GM18511 (cell line): ENCODE data around the gene CCDC191.

Experiments
- ATAC-seq: cut with Tn5 transposase; IDR thresholded peaks from one replicate; pipeline ENCODE4 v1.9.1; 2021; ENCODE audit warnings: mild to moderate bottlenecking, moderate library complexity; ENCODE audit not compliant: unreplicated experiment

CCDC191 gene

DNA sequence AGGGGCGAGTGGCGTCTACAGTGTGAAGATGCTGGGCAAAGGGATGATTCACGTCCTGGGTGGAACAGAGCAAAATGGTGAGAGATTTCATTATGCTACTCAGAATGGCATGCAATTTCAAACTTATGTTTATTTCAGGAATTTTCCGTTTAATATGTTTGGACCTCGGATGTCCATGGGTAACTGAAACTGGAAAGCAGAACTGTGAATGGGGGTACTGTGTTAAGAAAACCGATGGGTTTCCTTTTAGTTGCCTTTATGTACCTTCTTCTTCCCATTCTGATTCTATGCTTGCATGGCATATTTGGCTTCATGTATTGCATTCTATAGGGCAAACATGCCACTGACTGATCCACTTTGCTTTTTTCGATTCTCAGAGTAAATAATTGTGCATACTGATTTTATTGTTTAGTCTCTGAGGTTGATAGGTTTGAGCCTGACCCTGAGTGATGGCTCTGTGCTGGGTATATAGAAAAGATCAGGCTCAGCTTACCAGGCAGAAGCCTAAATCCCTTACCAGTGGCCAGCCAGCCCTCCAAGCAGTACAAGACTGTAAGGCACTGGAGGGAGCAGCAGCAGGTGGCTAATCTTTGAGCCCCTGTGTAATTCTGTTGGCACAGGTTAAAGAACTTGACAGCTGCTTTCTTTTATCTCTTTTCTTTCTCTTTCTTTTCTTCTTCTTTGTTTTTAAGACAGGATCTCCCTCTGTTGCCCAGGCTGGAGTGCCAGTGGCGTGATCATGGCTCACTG is 4.8 kb upstream of the CCDC191 start:
- ATAC-seq: no peak

DNA sequence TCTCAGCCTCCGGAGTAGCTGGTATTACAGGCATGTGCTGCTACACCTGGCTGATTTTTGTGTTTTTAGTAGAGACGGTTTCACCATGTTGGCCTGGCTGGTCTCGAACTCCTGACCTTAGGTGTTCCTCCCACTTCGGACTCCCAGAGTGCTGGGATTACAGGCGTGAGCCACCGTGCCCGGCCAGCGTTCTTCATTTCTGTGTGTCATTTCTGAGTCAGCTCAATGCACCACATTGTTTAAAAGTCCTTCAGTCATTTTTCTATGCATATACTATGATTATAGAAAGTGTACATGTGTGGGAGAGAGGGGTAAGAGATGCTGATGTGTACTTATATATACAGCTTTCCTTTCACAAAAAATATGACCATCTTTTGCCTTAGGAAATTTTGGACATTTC is 2.3 kb upstream of the CCDC191 start:
- ATAC-seq: no peak

DNA sequence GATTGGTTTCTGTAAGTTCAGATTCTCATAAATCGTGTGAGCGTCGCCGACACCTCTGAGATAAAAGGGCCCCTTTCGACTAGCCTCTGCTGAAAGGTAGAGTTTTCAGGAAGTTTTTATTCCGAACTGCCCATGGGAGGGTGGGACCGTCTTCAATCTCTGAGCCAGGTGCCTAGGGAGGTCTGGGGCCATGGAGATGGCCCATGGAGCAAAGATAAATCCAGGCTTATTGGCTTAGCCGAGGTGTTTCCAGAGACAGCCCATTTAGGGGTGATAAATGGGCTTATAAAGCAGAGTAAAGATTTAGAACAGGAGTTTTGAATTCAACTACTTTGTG is 653 bp upstream of the CCDC191 start:
- ATAC-seq: peak; percentile 21

DNA sequence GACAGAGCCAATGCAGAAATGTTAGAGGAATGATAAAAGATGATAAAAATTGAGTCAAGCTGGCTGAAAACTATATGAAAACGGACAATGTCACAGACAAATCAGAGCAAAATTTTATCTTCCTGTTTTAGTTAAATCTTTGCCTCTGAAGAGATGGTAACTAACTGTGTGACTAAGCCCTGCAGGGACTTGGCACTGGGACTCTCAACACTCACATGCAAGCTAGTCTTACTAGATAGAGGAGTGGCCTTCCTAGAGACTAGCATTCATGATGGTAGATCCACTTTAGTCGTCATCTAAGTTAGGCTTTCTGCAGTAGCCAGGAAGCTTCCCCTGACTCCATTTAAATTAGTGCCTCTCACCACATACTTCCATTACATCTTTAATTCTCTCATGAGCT is 4.1 kb downstream of the CCDC191 start:
- no peak for ATAC-seq

DNA sequence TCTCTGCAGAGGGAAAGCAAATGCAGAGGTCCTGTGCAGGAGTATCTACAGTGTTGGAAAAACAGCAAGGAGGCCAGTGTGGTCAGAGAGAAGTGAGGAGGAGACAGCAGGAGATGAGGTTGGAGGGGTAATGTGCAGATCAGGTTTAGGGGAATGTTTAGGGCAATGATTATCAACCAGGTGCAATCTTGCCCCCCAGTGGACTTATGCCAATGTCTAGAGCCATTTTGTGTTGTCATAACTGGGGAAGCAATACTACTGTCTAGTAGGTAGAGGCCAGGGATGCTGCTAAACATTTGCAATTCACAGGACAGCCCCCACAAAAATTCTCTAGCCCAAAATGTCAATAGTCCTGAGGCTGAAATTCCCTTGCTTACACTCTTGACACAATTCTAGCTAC is 13.1 kb downstream of the CCDC191 start:
- no peak for ATAC-seq

DNA sequence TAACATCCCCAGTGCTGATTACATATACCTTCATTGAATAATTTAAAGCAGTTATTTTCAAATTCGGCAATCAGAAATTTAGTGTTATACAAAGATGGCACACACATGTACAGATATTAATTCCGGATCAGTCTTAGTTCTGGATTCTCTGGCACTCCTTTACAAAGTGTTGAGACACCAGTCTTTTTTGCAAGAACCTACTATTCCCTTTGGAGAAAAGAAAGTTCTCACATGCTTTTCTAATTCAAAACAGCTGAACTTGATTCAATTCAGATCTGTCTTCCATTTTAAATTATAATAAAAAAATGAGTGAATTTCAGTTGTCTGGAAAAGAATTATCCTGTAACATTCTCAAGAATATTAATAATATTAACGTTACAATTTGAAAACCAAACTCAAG is 20.4 kb downstream of the CCDC191 start:
- no peak for ATAC-seq

DNA sequence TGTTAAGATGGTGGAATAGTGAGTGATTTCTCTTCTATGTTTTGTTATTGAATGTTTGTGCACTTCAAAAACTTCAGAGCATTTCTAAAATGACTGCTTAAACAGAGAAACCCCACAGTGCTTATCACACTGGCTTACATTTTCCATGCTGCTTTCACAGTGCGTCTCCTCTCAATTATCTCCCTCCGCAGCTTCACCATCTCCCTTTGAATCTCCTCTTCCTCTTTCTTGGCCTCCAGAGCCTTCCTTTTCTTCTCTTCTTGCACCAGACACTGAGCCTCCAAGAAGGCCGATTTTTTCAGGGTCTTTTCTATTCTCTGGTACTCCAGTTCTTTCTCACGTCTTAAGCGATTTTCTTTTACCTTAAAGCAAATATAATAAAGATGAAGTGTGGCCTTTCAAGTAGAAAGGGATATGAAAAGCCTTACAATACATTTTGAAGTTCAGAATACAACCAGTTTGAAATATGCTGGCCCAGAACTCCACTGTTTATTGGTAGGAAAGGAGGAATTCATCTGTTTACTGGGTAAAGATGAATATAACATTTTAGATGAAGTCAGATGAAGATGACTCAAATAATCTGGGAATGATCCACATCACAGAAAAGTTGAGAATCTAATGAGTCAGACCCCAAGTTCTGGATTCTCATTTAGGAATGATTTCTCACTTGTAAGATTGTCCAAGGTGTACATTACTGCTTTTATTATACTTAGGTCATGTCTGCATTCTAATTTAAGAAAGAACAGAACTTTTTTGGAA is 21.4 kb downstream of the CCDC191 start:
- no peak for ATAC-seq

DNA sequence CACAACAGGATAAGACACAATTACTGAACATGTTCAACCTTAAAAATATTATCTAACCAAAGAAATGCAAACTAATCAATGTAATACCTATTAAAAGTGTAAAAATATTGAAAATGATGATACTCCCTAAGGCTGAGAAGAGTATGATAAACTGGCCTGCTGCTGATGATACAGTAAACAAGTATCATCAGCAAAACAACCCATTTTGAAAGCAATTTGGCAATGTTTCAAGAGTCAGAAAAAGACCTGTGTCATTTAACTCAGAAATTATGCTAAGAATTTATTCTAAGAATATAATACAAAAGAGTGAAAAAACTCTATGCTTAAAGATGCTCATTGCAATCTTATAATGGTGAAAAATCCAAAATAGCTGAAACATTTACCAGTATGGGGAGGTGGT is 22.1 kb downstream of the CCDC191 start:
- ATAC-seq: no peak

DNA sequence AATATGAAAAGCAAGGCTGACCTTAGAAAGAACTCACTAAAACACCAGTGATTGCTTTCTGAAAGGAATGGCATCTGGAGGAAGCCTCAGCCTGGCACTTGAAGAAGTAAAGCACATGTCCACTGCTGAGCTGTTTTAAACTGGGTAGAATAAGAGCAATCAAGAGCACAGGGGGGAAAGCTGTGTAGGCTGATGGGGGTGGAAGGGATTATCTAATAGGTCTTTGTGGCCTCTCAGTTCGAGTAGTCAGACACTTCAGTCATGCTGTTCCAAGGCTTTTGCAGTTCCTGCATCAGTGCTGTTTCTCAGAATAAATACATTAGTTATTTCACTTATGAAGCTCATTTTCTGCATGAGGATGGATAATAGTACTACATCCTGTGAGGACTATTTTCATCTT is 22.6 kb downstream of the CCDC191 start:
- ATAC-seq: no peak

DNA sequence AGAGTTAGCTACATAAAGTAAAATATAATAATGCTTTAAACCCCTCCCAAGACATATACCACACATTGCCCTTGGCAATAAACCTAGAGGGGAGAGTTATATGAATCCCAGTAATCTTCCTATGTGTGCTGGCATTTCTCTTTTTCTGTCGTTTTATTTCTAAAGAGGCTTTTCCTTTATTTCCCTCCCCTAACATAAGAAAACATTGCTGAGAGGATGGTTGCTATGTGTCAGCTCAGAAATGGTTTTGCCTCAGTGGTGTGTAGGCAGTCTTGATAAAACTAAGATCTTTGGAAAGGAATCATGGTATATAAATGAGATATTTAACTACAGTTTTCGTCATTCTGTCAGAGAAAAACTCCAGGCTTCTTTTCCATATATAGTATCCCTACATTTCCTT is 30.0 kb downstream of the CCDC191 start:
- no peak for ATAC-seq

DNA sequence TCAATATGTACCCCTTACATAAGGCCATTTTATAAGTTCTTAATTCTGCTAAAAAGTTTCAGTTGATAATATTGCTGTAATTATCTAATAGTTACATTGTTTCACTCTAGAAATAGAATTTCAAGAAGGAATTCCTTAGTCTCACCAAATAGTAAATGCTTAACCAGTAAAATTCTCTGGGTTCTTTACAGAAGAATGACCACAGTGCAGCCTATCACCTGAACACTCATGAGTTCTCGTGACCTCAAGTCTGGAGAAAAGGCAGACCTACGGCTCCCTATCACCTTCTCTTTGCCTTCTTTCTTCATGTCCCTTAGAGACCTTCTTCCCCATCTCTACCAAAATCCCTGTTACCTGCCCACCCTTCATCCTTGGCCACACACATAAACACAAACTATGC is 30.9 kb downstream of the CCDC191 start:
- no peak for ATAC-seq

DNA sequence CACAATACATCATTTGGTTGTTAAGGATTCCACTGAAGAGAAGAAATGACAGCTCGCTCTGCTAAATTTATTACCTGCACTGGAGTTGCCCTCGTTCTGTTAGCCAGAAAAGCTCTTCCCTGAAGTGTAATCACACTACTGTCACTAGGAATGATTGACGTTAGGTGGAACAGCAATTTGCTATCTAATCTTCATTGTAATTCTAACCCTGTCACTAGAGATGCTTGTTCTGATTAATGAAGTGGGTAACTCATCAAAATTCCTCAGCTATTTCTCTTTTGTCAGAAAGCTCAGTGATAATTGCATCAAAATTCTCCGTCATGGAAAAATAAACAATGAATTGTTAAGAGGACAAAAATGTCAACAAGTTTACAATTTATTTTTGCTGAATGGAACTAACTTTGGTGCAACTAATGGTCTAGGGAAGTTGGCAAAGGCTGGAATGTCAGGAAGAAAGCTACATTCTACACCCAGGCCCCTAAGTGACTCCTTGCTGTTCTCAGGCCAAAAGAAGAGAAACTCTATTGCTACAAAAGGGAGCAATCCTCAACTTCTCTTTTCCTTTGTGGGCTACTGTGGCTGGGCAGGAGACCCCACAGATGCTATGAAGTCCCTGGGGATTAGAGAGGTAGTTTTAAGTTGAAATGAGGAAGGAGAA is 34.1 kb downstream of the CCDC191 start:
- ATAC-seq: no peak

DNA sequence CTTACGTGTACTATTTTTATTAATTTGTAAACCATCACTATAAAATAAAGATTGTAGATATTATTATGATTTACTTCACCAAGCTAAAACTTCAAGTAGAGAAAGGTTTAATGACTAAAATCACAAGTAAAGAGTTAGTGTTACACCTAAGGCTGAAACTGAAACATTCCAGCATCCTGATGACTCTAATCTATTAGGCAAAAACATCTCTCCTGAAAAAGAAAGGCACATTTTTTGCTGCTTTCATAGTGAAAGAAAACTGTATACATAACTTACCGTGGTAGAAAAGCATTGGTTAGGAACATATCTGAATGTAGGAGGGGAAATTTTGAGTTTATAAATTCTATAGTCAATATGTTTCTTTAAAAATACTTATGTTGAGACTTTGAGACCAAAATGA is 35.4 kb downstream of the CCDC191 start:
- no peak for ATAC-seq

DNA sequence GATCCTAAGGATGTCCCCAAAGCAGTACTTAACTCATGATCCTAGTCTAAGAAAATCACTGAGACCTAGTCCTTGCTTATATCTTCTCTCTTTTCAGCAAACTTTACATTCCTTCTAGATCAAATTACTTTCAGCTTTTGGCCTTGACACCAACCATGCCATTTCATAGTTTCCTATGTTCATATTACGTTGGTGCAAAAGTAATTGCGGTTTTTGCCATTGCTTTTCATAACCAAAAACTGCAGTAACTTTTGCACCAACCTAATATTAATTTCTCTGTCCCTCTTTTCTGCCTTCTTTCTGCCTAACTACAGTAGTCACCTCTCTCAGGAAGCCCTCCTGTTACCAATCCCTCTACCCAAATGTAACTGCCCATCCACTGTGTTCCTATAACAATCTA is 36.8 kb downstream of the CCDC191 start:
- no peak for ATAC-seq

DNA sequence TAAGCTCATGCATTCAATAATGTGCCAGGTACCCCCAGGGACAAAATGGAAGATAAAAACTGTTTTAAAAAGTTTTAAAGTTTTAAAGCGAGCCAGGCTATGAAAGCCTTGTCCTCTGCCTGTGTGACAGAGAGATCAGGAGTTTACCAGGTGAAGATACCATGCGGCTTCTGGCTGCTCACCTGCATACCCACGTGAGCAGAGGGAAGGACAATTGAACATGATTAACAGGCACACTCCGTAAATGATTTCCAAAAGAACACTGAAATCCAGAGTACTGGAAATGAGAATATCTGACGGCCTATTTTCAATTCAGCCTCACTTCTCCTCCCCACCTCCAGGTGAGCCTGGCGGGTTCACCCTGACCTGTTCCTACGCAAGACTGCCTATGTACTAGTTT is 42.1 kb downstream of the CCDC191 start:
- ATAC-seq: no peak

DNA sequence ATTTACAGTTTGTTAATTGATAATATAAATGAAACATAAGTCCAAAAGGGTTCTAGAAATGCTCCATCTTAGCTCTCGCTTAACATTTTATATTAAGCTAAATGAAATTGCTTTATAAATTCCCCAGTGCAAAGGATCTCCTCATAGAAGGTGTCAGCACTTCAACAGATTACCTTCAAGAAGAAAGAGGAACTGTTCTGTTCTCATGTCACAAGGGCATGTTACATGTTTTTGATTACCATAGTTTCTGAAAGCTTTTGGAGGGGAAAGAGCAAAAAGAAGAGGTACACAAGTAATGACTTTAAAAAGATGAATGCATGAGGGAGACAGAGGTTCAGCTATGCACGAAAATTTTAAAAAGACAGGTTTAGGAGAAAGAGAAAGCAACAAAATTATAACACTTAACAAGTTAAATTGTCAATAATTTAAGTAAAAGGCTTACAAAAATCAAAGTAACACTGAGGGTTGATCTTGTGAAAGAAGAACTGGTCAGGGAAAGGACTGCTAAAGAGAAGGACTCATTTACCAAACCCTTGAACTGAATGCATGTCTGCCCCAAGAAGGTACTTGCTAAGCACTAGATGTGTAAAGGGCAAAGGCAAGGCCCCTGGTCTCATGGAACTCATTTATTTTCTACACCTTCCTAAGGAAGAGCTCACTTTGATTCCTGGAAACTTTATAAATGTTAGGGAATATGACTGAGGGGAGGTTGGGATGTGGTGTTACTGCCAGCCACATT is 45.1 kb downstream of the CCDC191 start:
- peak; percentile 81 for ATAC-seq

DNA sequence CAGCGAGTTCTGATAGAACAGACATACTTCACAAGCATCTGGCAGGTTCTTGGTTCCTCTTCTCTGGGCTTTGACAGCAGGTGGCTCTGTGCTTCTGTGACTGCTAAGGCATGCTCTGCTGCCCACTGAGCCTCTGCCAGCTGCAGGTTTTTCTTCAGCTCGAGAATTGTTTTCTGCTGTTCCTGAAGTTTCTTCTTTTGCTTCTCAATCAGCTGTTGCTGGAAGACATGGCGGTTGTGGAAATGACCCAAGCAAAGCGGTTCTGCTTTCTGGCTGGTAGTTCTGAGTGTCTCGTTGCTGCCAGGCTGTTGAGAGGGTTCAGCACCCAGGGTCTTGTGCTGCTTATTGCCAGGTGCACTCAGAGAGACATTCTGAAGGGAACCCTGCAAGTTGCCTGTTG is 50.8 kb downstream of the CCDC191 start:
- peak; percentile 99 for ATAC-seq

DNA sequence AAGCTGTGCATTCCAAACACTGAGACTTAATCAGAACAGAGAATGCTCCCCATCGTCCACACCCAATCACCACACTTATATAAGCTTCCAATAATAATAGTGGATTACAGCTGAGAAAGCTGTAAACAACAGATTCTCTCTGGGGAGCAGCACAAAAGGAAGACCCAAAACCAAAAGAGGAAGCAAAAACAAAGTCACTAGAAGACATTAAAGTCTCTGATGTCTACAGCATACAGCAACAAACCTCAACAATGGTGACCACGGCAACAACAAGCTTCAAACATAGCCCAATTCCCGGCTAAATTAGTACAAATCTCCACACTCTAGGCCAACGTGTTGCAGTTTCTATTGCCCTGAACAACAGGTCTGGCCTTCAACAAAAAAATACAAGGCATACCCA is 70.8 kb downstream of the CCDC191 start:
- peak; percentile 87 for ATAC-seq

DNA sequence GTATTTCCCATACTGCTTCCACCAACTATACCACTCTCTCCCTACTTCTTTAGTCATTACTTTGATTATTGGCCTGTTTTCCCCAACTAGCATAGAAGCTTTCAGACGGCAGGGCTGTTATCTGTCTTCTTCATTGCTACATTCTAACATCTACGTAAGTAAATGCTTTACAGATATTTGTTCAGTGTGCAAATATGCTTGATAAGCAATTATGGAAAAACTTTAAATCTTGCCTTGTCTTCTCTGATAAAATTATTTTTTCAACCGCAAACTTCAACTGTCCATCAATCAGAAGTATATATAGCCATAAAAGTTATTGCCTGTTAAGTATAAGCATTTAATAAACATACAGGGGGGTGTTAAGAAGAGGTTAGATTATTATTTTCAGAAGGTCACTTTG is 72.8 kb downstream of the CCDC191 start:
- no peak for ATAC-seq

DNA sequence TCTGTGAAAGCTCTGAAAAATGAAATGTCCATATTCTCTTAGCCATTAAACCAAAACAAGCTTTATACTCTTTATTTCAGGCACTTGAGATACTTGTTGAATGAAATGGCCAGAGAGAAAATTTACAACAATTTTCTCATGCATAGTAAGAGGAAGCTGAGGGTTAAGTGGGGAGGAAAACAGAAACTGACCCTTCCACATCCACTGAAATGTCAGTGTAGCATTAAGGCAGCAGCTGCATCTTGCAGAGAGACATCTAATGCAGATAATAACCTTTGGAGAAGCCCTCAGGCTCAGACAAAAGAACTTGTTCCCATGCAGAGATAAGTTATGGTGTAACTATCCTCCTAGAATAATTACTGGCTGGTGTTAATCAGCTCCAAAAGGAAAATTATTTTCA is 74.5 kb downstream of the CCDC191 start:
- no peak for ATAC-seq

DNA sequence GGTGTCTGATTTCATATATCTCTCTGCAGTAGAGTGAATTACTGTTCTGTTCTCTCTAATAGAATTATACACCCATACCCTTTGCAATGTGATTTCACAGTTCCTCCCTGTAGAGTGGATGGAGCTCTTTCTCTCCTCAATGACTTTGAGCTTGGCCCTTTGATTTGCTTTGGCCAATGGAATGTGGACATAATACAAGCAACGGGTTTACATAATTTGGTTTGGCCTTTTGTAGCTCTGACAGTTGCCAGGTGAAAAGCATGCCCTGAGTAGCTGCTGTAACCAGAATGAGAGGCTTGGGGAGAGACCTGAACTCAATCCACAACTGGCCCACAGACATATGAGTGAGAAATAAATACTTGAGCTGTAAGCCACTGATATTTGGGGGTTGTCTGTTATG is 76.4 kb downstream of the CCDC191 start:
- no peak for ATAC-seq

DNA sequence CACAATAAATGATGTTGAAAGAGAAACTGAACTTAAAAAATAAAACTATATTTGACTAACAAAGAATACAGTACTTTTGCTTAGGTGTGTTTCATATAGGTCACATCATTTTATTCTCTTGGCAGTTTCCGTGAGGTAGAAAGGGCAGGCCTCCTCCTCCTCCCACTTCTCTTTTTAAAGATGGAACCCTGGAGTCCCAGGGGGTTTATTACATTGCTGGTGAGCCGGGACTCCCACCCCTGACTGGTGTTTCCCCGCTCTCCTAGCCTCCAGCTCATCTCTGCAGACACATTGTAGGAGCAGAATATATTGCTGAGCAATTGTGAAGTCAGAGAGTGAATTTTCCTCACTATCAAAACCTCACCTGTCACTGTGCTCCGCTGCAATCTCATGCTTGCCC is 78.5 kb downstream of the CCDC191 start:
- ATAC-seq: no peak
